Measurements from ENCODE around the gene OTOG. TPM values are rescaled to one million over a fixed set of nuclear protein-coding genes. Genes with fewer than 3 reads are reported as not detected.
"Not testable (repeated sequence)": the region's sequence is repeated elsewhere in the genome, so short reads cannot be mapped to it uniquely, and the experiment has no call there.

Gene OTOG
- total RNA-seq, 3 donors from 2014 or later = not detected

DNA sequence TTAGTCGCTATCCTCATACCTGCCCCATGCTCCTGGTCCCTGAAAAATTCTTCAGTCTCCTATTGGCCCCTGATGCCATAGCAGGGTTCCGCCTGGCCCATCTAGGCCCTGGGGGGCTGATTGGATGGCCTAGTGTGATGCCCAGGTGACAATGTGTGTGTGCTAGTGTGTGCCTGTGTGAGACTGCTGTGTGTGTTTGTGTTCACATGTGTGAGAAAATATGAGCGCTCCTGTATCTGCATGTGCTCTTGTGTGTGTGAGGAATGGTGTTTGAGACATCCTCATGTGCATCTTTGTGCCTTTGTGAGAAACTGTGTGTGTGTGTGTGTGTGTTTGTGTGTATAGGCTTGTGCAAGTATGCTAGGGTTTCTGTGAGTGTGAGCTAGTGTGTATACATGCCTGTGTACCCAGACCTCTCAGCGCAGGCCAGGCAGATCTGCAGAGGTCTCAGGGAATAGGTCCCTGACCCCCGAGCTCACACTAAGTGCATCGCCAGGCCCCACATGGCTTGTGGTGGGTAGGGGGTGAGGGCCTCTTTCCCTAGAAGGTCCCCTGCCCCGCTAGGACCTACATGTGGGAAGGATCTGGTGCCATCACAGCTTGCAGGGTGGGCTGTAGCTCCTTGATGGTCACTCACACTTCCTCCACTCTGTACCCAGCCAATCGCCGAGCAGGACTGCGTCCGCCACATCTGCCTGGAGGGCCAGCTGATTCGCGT lies 64.6 kb downstream of the OTOG start:
- Mint-ChIP-seq H3K9me3 (no peaks in the 10 kb centered on the region), H3K36me3 (ENCODE audit: insufficient read depth) (no peaks in the 10 kb centered on the region), H3K4me3 (no peak overlapping the region), H3K27me3 (ENCODE audit: low read depth) (peaks cover 7% of the 10 kb centered on the region), H3K4me1 (ENCODE audit: low read depth) (no peaks in the 10 kb centered on the region)
- DNase-seq (no peak), ATAC-seq (no peak)

DNA sequence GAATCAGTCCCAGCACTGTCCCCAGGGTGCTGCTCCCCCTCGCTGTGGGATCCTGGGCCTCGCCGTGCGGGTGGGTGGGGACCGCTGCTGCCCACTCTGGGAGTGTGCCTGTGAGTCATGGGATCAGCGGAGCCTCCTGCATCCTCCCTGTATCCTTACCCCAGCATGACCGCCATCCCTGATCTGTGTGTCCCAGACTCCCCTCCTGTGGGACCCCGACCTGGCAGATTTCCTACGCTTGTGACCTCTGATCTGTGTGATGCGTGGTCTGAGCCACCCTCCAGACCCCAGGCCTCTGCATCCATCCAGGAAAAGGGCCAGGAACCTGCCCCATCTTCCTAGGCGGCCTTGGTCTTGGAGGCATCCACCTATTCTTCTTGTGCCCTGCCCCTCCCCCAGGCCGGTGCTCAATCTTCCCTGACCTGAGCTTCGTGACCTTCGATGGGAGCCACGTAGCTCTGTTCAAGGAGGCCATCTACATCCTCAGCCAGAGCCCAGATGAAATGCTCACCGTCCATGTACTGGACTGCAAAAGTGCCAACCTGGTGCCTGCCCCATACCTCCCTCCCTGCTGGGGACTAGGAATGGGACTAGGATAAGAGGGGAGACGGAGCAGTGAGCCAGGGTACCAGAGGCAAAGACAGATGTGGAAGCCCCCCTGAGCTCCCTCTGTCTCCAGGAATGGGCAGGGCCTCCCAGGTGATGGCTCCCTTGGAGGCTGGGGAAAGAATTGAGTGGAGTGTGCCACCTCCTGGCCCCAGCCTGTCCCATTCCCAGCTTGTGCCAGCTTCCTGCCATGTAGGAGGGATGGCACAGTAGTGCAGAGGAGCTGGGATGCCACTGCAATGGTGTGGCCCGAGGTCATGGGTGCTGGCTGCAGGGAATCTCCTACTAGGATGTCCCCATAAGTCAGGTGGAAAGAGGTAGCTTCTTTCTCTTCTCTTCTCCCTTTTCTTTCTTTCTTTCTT lies 65.4 kb downstream of the OTOG start:
- no peak for ATAC-seq
- peaks cover 7% of the 10 kb centered on the region for H3K27me3 Mint-ChIP-seq (ENCODE audit: low read depth)
- no peaks in the 10 kb centered on the region for H3K36me3 Mint-ChIP-seq (ENCODE audit: insufficient read depth)
- H3K4me1 Mint-ChIP-seq (ENCODE audit: low read depth) = no peaks in the 10 kb centered on the region
- H3K4me3 Mint-ChIP-seq = no peak overlapping the region
- no peak for DNase-seq
- H3K9me3 Mint-ChIP-seq = no peaks in the 10 kb centered on the region

DNA sequence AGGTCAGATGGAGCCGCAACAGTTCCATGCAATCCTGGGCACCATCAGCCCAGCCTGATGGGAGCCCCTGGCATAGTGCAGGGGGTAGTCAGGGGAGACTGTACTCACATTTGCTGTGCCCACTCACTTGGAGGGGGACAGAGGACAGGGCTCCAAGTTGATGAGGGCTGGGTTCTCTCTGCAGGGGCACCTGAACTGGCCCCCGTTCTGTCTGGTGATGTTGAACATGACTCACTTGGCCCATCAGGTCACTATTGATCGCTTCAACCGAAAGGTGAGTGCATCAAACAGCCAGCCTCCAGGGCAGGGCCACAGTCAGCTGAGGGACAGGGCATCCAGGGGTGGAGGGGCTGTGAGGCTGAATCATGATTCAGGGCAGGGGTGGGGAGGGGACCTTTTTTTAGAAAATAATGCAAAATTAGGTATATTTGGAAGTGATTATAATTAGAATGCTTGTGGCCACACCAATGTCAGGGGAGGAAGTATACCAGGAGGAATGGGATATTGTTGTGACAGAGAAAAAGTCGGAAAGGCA lies 66.4 kb downstream of the OTOG start:
- Mint-ChIP-seq H3K9me3 (no peaks in the 10 kb centered on the region), H3K4me3 (no peak overlapping the region), H3K27me3 (ENCODE audit: low read depth) (peaks cover 7% of the 10 kb centered on the region), H3K4me1 (ENCODE audit: low read depth) (no peaks in the 10 kb centered on the region), H3K36me3 (ENCODE audit: insufficient read depth) (no peaks in the 10 kb centered on the region)
- DNase-seq (no peak), ATAC-seq (no peak)

DNA sequence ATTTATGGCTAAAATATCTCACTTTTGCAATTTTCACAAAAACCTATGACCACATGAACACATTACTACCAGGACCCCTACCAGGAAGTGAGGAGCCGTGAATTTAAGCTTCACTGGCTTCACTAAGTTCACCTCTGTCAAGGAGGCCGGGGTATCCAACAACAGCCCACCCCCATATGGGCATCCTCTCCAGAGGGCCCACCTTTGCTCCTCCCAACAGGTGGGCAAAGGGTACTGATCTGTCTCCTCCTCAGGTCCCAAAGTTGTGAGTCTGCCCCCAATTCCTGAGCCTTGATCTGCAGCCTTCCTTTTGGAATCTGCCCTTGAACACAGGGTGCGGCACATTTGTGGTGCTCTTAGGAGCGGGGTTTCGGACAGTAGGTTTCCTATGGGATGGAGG lies 66.9 kb downstream of the OTOG start:
- H3K9me3 Mint-ChIP-seq = no peaks in the 10 kb centered on the region
- no peaks in the 10 kb centered on the region for H3K36me3 Mint-ChIP-seq (ENCODE audit: insufficient read depth)
- DNase-seq = no peak
- H3K4me3 Mint-ChIP-seq = no peak overlapping the region
- H3K27me3 Mint-ChIP-seq (ENCODE audit: low read depth) = peaks cover 7% of the 10 kb centered on the region
- H3K4me1 Mint-ChIP-seq (ENCODE audit: low read depth) = no peaks in the 10 kb centered on the region
- no peak for ATAC-seq

DNA sequence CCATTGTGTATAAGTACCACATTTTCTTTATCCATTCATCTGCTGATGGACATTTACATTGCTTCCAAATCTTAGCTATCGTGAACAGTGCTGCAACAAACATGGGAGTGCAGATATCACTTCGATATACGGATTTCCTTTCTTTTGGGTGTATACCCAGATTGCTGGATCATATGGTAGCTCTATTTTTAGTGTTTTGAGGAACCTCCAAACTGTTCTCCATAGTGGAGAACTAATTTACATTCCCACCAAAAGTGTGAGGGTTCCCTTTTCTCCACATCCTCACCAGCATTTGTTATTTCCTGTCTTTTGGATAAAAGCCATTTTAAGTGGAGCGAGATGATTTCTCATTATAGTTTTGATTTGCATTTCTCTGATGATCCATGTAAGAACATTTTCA lies 75.7 kb downstream of the OTOG start:
- Mint-ChIP-seq H3K27me3 (ENCODE audit: low read depth) (peaks cover 30% of the 10 kb centered on the region), H3K9me3 (peaks cover 26% of the 10 kb centered on the region)
- not testable (repeated sequence) for ATAC-seq; H3K4me3 Mint-ChIP-seq; DNase-seq; H3K4me1 Mint-ChIP-seq (ENCODE audit: low read depth); H3K36me3 Mint-ChIP-seq (ENCODE audit: insufficient read depth)

DNA sequence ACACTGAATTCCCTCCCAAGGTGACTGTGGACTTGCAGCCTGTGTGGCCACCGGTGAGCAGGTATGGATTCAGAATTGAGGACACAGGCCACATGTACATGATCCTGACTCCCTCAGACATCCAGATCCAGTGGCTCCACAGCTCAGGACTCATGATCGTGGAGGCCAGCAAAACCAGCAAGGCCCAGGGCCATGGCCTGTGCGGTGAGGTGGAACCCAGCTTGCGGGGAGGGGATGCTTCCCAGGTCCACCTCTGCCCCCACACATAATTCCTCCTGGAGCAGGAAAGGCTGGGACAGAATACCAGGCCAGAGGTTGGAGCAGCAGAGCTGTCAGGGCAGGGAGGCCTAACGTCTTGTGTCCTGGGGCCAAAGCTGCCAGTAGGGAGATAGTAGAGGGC lies 82.1 kb downstream of the OTOG start:
- H3K27me3 Mint-ChIP-seq (ENCODE audit: low read depth) = peaks cover 22% of the 10 kb centered on the region
- H3K36me3 Mint-ChIP-seq (ENCODE audit: insufficient read depth) = no peaks in the 10 kb centered on the region
- H3K9me3 Mint-ChIP-seq = peaks cover under 1% of the 10 kb centered on the region
- no peak for ATAC-seq
- no peak overlapping the region for H3K4me3 Mint-ChIP-seq
- H3K4me1 Mint-ChIP-seq (ENCODE audit: low read depth) = no peaks in the 10 kb centered on the region
- DNase-seq = no peak

DNA sequence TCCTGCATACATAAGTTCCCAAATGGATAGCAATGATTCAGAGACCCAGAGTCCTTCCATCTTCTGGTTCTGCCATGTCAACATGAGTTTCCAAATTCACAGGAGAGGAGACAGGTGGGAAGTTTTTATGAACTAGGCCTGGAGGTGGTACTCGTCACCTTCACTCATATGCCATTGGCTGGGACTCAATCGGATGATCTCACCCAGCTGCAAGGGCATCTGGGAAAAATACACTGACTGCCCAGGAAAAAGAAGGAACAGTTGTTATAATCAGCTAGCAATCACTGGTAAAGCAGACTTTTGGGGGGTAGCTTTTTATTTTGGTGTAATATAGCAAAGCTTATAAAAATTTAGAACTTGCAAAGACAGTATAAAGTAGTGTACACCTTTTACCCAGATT lies 83.9 kb downstream of the OTOG start:
- DNase-seq (no peak), ATAC-seq (no peak)
- Mint-ChIP-seq H3K9me3 (no peaks in the 10 kb centered on the region), H3K4me3 (no peak overlapping the region), H3K27me3 (ENCODE audit: low read depth) (peaks cover 14% of the 10 kb centered on the region), H3K4me1 (ENCODE audit: low read depth) (no peaks in the 10 kb centered on the region), H3K36me3 (ENCODE audit: insufficient read depth) (no peaks in the 10 kb centered on the region)

DNA sequence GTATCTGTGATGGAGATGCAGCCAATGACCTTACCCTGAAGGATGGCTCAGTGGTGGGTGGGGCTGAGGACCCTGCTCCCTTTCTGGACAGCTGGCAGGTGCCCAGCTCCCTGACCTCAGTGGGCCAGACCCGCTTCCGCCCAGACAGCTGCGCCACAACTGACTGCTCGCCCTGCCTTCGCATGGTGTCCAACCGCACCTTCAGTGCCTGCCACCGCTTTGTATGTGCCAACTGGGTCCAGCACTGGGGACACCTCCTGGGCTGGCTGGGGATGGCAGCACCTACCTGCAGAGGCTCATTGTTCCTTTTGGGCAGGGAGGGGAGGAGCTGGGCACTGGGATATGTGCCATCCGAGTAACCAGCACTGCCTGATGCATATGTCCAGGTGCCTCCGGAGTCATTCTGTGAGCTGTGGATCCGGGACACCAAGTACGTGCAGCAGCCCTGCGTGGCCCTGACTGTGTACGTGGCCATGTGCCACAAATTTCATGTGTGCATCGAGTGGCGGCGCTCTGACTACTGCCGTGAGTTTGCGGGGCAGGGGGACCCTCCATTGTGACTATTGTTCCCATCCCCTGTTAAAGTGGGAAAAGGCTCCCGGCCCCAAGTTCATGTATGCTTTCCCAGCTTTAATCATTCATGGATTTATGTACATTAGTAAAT lies 84.8 kb downstream of the OTOG start:
- peaks cover 13% of the 10 kb centered on the region for H3K27me3 Mint-ChIP-seq (ENCODE audit: low read depth)
- H3K9me3 Mint-ChIP-seq = no peaks in the 10 kb centered on the region
- H3K4me1 Mint-ChIP-seq (ENCODE audit: low read depth) = no peaks in the 10 kb centered on the region
- H3K4me3 Mint-ChIP-seq = no peak overlapping the region
- ATAC-seq (no peak), DNase-seq (no peak)
- H3K36me3 Mint-ChIP-seq (ENCODE audit: insufficient read depth) = no peaks in the 10 kb centered on the region

DNA sequence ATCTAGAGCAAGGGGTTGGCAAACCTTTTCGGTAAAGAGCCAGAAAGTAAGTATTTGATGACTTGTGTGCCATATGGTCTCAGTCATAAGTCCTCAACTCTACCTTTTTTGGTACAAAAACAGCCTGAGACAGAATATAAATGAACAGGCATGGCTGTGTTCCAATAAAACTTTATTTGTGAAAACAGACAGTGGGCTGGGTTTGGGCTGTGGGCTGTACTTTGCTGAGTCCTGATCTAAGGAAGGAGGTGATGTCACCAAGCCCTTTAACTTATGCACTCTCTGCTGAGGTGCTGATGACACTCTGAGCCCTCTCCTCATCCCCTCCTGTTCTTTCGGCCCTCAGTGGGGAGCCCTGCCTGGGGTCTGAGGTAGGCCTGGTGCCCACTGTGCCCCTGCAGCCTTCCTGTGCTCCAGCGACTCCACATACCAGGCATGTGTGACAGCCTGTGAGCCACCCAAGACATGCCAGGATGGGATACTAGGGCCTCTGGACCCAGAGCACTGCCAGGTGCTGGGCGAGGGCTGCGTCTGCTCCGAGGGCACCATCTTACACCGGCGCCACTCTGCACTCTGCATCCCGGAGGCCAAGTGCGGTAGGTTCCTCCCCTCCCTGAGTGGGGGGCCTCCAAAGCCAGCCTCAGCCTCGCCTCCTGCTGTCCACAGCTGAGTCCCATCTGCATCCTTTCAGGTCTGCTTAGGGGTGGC lies 86.4 kb downstream of the OTOG start:
- H3K4me3 Mint-ChIP-seq = no peak overlapping the region
- no peaks in the 10 kb centered on the region for H3K9me3 Mint-ChIP-seq
- H3K27me3 Mint-ChIP-seq (ENCODE audit: low read depth) = peaks cover 5% of the 10 kb centered on the region
- ATAC-seq (no peak), DNase-seq (no peak)
- no peaks in the 10 kb centered on the region for H3K4me1 Mint-ChIP-seq (ENCODE audit: low read depth)
- no peaks in the 10 kb centered on the region for H3K36me3 Mint-ChIP-seq (ENCODE audit: insufficient read depth)

DNA sequence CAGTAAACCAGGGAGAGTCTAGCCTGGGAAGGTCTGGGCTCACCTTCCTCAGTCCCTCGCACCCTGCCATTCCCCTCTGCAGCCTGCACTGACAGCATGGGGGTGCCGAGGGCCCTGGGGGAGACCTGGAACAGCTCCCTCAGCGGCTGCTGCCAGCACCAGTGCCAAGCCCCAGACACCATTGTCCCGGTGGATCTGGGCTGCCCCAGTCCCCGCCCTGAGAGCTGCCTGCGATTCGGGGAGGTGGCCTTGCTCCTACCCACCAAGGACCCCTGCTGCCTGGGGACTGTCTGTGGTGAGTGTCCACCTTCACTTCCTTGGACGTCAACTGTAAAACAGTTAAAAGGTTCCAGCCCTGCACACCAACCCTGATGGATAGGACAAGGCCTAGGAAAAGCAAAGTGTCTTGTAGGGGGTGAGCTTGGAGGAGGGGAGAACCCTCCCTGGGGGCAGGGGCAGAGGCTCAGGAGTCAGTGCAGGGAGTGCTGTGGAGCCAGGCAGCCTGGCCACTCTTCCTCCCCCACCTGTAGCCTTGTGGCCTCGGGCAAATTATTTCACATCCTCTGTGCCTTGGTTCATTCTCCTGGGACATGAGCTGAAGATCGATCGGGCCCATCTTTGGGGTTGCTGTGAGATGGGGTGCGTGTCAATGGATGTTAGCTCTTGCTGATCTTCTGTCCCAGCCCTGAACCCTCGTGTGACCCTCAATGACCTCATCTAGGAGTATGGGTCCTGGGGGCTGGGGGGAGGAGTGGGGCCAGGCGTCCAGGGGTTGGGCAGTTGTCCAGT lies 87.1 kb downstream of the OTOG start:
- Mint-ChIP-seq H3K4me3 (no peak overlapping the region), H3K36me3 (ENCODE audit: insufficient read depth) (no peaks in the 10 kb centered on the region), H3K27me3 (ENCODE audit: low read depth) (peaks cover 5% of the 10 kb centered on the region), H3K4me1 (ENCODE audit: low read depth) (no peaks in the 10 kb centered on the region), H3K9me3 (no peaks in the 10 kb centered on the region)
- DNase-seq (no peak), ATAC-seq (no peak)

DNA sequence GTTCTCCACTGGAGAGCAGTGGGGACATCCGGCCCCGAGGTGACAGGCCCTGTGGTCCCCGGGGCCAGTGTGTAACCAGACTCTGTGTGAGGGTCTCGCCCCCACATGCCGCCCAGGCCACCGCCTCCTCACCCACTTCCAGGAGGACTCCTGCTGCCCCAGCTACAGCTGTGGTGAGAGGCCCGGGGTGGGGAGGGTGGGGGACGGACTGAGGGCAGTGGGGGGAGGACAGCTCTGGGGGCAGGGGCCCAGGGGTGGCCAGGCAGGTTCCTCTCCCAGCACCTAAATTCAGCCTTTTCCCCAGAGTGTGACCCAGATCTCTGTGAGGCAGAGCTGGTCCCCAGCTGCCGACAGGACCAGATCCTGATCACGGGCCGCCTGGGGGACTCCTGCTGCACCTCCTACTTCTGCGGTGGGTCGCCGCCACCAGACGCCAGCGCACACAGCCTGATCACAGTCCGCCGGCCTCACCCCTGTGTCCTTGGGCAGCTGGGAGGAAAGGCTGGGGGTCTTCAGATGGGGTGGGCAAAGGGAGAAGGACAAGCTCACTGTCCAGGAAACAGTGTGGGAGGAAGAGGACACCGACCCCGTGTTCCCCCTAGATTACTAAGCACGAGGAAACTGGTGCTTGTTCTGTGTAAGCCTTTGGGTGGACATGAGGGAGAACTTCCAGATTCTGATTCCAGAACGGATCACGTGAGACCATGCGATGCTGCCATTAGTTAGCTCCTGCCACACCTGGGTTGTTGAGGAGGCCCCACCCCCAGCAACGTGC lies 87.9 kb downstream of the OTOG start:
- no peak overlapping the region for H3K4me3 Mint-ChIP-seq
- no peaks in the 10 kb centered on the region for H3K9me3 Mint-ChIP-seq

DNA sequence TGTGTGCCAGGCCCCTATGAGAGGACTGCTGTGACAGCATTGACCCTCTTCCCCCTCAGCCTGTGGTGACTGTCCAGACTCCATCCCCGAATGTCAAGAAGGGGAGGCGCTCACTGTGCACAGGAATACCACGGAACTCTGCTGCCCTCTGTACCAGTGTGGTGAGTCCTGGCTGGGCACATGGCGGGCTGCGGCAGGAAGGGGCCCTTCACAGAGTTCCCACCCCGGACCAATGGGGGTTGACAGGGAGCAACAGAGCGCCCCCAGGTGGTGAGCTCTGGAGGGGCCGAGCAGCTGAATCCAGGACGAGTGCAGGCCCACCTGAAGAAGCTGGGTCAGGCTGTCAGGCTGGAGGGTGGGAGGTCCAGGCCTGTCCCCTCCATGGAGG lies 88.5 kb downstream of the OTOG start:
- no peak for ATAC-seq
- no peaks in the 10 kb centered on the region for H3K4me1 Mint-ChIP-seq (ENCODE audit: low read depth)
- no peaks in the 10 kb centered on the region for H3K9me3 Mint-ChIP-seq
- H3K4me3 Mint-ChIP-seq = no peak overlapping the region
- no peak for DNase-seq
- peaks cover 3% of the 10 kb centered on the region for H3K27me3 Mint-ChIP-seq (ENCODE audit: low read depth)
- no peaks in the 10 kb centered on the region for H3K36me3 Mint-ChIP-seq (ENCODE audit: insufficient read depth)

More for the DNA sequence above, 87.9 kb downstream of the OTOG start:
- no peak for ATAC-seq
- no peaks in the 10 kb centered on the region for H3K36me3 Mint-ChIP-seq (ENCODE audit: insufficient read depth)
- H3K27me3 Mint-ChIP-seq (ENCODE audit: low read depth) = peaks cover 6% of the 10 kb centered on the region
- no peak for DNase-seq
- H3K4me1 Mint-ChIP-seq (ENCODE audit: low read depth) = no peaks in the 10 kb centered on the region

DNA sequence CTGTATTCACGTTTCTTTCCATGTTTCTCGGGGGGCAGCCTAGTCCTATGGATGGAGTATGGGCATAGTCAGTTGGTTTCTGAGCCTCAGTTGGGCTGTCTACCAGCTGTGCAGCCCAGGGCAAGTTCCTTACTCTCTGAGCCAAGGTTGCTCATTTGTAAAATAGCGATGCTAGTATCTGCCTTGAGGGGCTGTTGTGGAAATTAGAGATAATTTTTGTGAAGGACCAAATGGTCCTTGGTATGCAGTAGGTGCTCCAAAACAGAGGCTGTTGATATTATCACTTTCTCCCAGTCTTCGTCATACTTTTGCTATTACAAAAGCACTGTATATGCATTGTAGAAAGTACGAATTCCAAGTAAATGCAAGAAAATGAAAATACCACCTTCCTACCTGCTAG lies 89.7 kb downstream of the OTOG start:
- H3K27me3 Mint-ChIP-seq (ENCODE audit: low read depth) = peaks cover 3% of the 10 kb centered on the region
- no peak for DNase-seq
- H3K4me1 Mint-ChIP-seq (ENCODE audit: low read depth) = no peaks in the 10 kb centered on the region
- H3K36me3 Mint-ChIP-seq (ENCODE audit: insufficient read depth) = no peaks in the 10 kb centered on the region
- H3K4me3 Mint-ChIP-seq = no peak overlapping the region
- no peaks in the 10 kb centered on the region for H3K9me3 Mint-ChIP-seq
- ATAC-seq = no peak

All from activated T-cell treated with anti-CD3 and anti-CD28 coated beads, Interleukin-2, amount 50 U/mL, for 4 hours (primary cell).